Uterus (tissue), 2 donors: ENCODE measurements around the gene ADAMTS17.

ENCODE experiments used
- CTCF ChIP-seq, 4 experiments: fragments of 200-600 bp in 2 of 4; fragments of 450-650 bp in 2 of 4; sonication (generic) in 2 of 4; IDR thresholded peaks; one replicate each; pipeline ENCODE4 v1.5.1; 2016 to 2019; ENCODE audit warnings: antibody characterized with exemption in 4 of 4, mild to moderate bottlenecking in 2 of 4, moderate library complexity in 1 of 4
- POLR2A ChIP-seq, 2 donors: fragments of 450-650 bp; IDR thresholded peaks; one replicate each; pipeline ENCODE4 v1.6.1; 2016; ENCODE audit warnings: antibody characterized with exemption in 2 of 2, mild to moderate bottlenecking in 1 of 2, moderate library complexity in 1 of 2

- TF ChIP-seq POLR2A (IDR thresholded peaks at IDR 0.05) (no peak), CTCF (IDR thresholded peaks at IDR 0.05) (no peak)
Measured at GRCh38 chr15:100099976-100100375, 241.8 kb downstream of the ADAMTS17 start.
